Fibroblast of mammary gland (primary cell): Measurements from ENCODE around the gene STAU1.
A peak's percentile ranks its signal among the peaks of the same experiment; 100 is the strongest.
"Not testable (repeated sequence)": the region's sequence is repeated elsewhere in the genome, so short reads cannot be mapped to it uniquely, and the experiment has no call there.

ENCODE experiments used
- DNase-seq: peaks from one replicate; pipeline ENCODE4 v3.0.0-alpha.2; 2010; ENCODE audit warnings: low read depth
- H3K4me3 ChIP-seq: 2 replicates; pipeline ENCODE4 v1.5.1; 2011; ENCODE audit warnings: low read depth, mild to moderate bottlenecking, low read length, moderate library complexity; ENCODE audit not compliant: control insufficient read depth
- CTCF ChIP-seq: conservative IDR thresholded peaks from 2 replicates; pipeline ENCODE4 v1.5.1; 2011; ENCODE audit warnings: low read depth, low read length, inconsistent platforms; ENCODE audit not compliant: control insufficient read depth, insufficient read depth

STAU1 gene

GRCh38 chr20:49172413-49172812 lies 15.7 kb downstream of the STAU1 start:
- TF ChIP-seq CTCF = no peak
- no peak for DNase-seq
- no peak overlapping the region for H3K4me3 ChIP-seq

- no peak for DNase-seq
- no peak for TF ChIP-seq CTCF
- no peak overlapping the region for H3K4me3 ChIP-seq
Observed at GRCh38 chr20:49171909-49172308, 16.2 kb downstream of the STAU1 start.

GRCh38 chr20:49170714-49171113 lies 17.4 kb downstream of the STAU1 start:
- no peak for DNase-seq
- TF ChIP-seq CTCF = no peak
- H3K4me3 ChIP-seq = no peak overlapping the region

- no peak overlapping the region for H3K4me3 ChIP-seq
- no peak for DNase-seq
- TF ChIP-seq CTCF = no peak
Observed at GRCh38 chr20:49169547-49169946, 18.6 kb downstream of the STAU1 start.

GRCh38 chr20:49168864-49169263 lies 19.3 kb downstream of the STAU1 start:
- not testable (repeated sequence) for DNase-seq, H3K4me3 ChIP-seq

- peak; percentile 26 for DNase-seq
- no peak overlapping the region for H3K4me3 ChIP-seq
- no peak for TF ChIP-seq CTCF
Observed at GRCh38 chr20:49167811-49168507, 20.2 kb downstream of the STAU1 start.

- no peak overlapping the region for H3K4me3 ChIP-seq
Observed at GRCh38 chr20:49166534-49167449, 21.3 kb downstream of the STAU1 start.

More at GRCh38 chr20:49166534-49167449, 21.3 kb downstream of the STAU1 start:
- no peak for DNase-seq
- no peak for TF ChIP-seq CTCF
